ENCODE measurements around the gene EMILIN3.
A peak's percentile ranks its signal among the peaks of the same experiment; 100 is the strongest.

Gene EMILIN3

DNA sequence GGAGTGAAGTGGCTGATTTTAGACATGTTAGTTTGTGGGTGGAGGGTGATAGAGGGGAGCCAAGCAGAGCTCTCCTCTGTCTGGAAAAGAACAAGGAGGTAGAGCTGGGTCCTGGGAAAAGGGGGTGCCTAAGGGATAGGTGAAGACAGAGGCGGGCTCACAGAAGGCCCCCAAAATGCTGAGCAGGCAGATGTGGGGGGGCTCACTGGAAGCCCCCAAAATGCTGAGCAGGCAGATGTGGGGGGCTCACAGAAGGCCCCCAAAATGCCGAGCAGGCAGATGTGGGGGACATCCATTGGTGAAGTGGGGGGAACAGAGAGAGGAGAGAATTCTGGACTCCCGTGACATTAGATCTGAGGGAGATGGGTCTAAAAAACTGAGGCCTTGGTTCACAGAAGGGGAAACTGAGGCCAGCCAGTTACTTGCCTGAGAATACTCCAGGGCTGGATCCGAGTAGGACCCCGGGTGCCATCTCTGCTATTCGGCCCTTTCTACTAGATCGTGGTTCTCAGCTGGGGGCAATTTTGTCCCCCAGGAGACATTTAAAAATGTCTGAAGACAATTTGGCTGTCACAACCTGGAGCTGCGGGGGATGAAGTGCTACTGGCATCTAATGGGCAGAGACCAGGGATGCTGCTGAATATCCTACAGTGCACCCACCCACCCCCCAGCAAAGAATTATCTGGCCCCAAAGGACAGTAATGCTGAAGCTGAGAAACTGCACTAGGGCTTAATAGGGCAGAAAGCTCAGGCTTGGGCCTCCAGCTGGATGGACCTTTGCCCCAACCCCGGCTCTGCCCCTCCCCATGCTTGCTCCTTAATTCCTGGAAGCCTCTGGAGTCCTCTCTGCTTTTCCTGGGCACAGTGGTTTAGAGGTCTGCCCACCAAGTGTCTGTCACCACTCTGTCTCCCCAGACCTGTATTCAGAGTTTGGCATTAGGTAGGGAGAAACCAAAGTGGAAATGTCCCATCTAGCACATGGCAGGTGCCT is 23.8 kb downstream of the EMILIN3 start:
- no peak for TF ChIP-seq CTCF (IDR thresholded peaks at IDR 0.05)
- Histone ChIP-seq H3K4me1 (peaks cover 6% of the 10 kb centered on the region), H3K4me3 (ENCODE audit: low read depth, low read length) (no peak overlapping the region), H3K9me3 (ENCODE audit: control insufficient read depth, low read length) (no peaks in the 10 kb centered on the region), H3K79me2 (no peaks in the 10 kb centered on the region), H3K27ac (no peak overlapping the region), H3K27me3 (ENCODE audit: control insufficient read depth, insufficient read depth, low read length) (no peaks in the 10 kb centered on the region), H3K9ac (no peak overlapping the region), H3K36me3 (ENCODE audit: control insufficient read depth, insufficient read depth, low read length) (no peaks in the 10 kb centered on the region), H2AFZ (no peak overlapping the region), H3K4me2 (ENCODE audit: low read length) (no peak overlapping the region)

- H3K4me2 ChIP-seq (ENCODE audit: low read length): peak within 1 kb of the TSS; percentile 57
- H3K27me3 ChIP-seq (ENCODE audit: control insufficient read depth, insufficient read depth, low read length): no peaks in the 10 kb centered on the region
- H3K79me2 ChIP-seq: no peaks in the 10 kb centered on the region
- peak within 1 kb of the TSS; percentile 80 for H2AFZ ChIP-seq
- H3K27ac ChIP-seq: peak within 1 kb of the TSS; percentile 45
- H3K4me3 ChIP-seq (ENCODE audit: low read depth, low read length): peak within 1 kb of the TSS; percentile 46
- H3K9me3 ChIP-seq (ENCODE audit: control insufficient read depth, low read length): no peaks in the 10 kb centered on the region
- H3K36me3 ChIP-seq (ENCODE audit: control insufficient read depth, insufficient read depth, low read length): no peaks in the 10 kb centered on the region
- H3K9ac ChIP-seq: no peak within 1 kb of the TSS
- peaks cover 6% of the 10 kb centered on the region for H3K4me1 ChIP-seq
- peak; percentile 25 for TF ChIP-seq CTCF (IDR thresholded peaks at IDR 0.05)
Measured at GRCh38 chr20:41340327-41341055, 26.1 kb downstream of the EMILIN3 start, which contains the start of gene LPIN3. Gene LPIN3 (plus strand): TSS chr20:41340821. CDS start chr20:41345804, 4,983 bp downstream.

DNA sequence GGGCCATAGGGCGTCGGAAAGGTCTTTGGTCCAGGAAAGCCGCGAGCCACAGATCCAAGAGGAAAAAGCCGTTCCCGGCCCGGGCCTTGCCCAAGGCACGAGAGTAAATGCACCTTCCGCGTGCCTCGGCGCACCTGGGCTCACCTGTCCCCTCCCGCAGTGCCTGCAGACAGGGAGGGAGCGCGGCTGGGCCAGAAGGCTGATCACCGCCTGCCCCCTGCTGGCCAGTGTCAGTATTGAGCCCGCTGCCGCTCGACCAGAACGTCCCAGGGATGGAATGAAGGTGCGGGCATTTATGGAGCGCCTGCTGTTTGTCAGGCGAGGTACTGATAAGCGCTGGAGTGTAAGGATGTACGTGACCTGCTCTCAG is 26.7 kb downstream of the EMILIN3 start:
- no peaks in the 10 kb centered on the region for H3K27me3 ChIP-seq (ENCODE audit: control insufficient read depth, insufficient read depth, low read length)
- peak overlapping the region; percentile 57 for H3K4me2 ChIP-seq (ENCODE audit: low read length)
- peak overlapping the region; percentile 46 for H3K4me3 ChIP-seq (ENCODE audit: low read depth, low read length)
- H3K9me3 ChIP-seq (ENCODE audit: control insufficient read depth, low read length): no peaks in the 10 kb centered on the region
- H3K36me3 ChIP-seq (ENCODE audit: control insufficient read depth, insufficient read depth, low read length): no peaks in the 10 kb centered on the region
- H3K27ac ChIP-seq: peak overlapping the region; percentile 17
- peak overlapping the region; percentile 80 for H2AFZ ChIP-seq
- TF ChIP-seq CTCF (IDR thresholded peaks at IDR 0.05): peak; percentile 100
- no peak overlapping the region for H3K9ac ChIP-seq
- no peaks in the 10 kb centered on the region for H3K79me2 ChIP-seq
- peaks cover 6% of the 10 kb centered on the region for H3K4me1 ChIP-seq

GRCh38 chr20:41336711-41337492 is 29.7 kb downstream of the EMILIN3 start:
- TF ChIP-seq CTCF (IDR thresholded peaks at IDR 0.05): no peak
- Histone ChIP-seq H3K27ac (no peak overlapping the region), H3K9me3 (ENCODE audit: control insufficient read depth, low read length) (no peaks in the 10 kb centered on the region)

More at GRCh38 chr20:41336711-41337492, 29.7 kb downstream of the EMILIN3 start:
- no peaks in the 10 kb centered on the region for H3K79me2 ChIP-seq
- no peak overlapping the region for H3K9ac ChIP-seq
- no peak overlapping the region for H3K4me3 ChIP-seq (ENCODE audit: low read depth, low read length)
- no peaks in the 10 kb centered on the region for H3K27me3 ChIP-seq (ENCODE audit: control insufficient read depth, insufficient read depth, low read length)
- no peak overlapping the region for H3K4me2 ChIP-seq (ENCODE audit: low read length)
- H2AFZ ChIP-seq: no peak overlapping the region
- peaks cover 6% of the 10 kb centered on the region for H3K4me1 ChIP-seq
- no peaks in the 10 kb centered on the region for H3K36me3 ChIP-seq (ENCODE audit: control insufficient read depth, insufficient read depth, low read length)

Measured in parathyroid adenoma (tissue), 2 donors.